PFSK-1 (cell line): ENCODE results near the gene HP1BP3.

Experiments used
- FOXP2 ChIP-seq: optimal IDR thresholded peaks from 2 replicates; pipeline ENCODE3; 2011; ENCODE audit warnings: borderline replicate concordance, control low read depth, inconsistent platforms; ENCODE audit not compliant: insufficient read depth; ENCODE audit errors: extremely low read length, extremely low read depth
- POLR2AphosphoS5 ChIP-seq: IDR thresholded peaks from 2 replicates; pipeline ENCODE4 v1.6.1; 2012; ENCODE audit warnings: low read depth, mild to moderate bottlenecking, control low read depth, low read length, moderate library complexity
- REST ChIP-seq, 2 experiments: IDR thresholded peaks; 2 replicates each; pipeline versions ENCODE4 v1.6.1 to v1.8.0; 2011 to 2012; ENCODE audit warnings: low read depth in 2 of 2, low read length in 2 of 2, control low read depth in 1 of 2, inconsistent platforms in 1 of 2, mild to moderate bottlenecking in 1 of 2, moderate library complexity in 1 of 2; ENCODE audit not compliant: insufficient read depth in 1 of 2
- SIN3A ChIP-seq: IDR thresholded peaks from 2 replicates; pipeline ENCODE4 v1.6.1; 2012; ENCODE audit warnings: mild to moderate bottlenecking, low read length, moderate library complexity, borderline replicate concordance; ENCODE audit not compliant: insufficient read depth
- TAF1 ChIP-seq: IDR thresholded peaks from 2 replicates; pipeline ENCODE4 v1.6.1; 2012; ENCODE audit warnings: low read length, control low read depth, borderline replicate concordance; ENCODE audit not compliant: insufficient read depth

Gene HP1BP3

DNA sequence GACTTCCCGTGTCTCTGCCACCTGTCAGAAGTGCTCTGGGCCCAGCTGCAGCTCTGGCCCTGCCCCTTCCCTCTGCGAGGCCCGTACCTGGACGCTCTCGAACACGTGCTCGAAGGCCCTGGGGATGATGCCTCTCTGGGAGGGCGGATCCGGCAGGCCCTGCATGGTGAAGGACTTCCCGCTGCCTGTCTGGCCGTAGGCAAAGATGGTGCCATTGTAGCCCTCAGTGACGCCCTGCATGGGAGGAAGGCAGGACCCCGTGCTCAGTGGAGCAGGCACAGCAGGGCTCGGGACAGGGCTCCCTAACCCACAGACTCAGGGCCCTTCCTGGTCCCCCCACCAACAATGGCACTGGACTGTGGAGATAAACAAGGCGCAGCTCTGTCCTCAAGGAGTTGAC lies 71.7 kb downstream of the HP1BP3 start:
- TF ChIP-seq REST (IDR thresholded peaks at IDR 0.05; ENCODE audit: insufficient read depth in 1 of 2, low read depth in 2 of 2, low read length in 2 of 2), result no peak
- TF ChIP-seq SIN3A, result no peak
- no peak for TF ChIP-seq POLR2AphosphoS5
- no peak for TF ChIP-seq TAF1
- TF ChIP-seq FOXP2, result no peak

- TF ChIP-seq REST (IDR thresholded peaks at IDR 0.05; ENCODE audit: insufficient read depth in 1 of 2, low read depth in 2 of 2, low read length in 2 of 2) (no peak), POLR2AphosphoS5 (no peak), FOXP2 (no peak), SIN3A (no peak), TAF1 (no peak)
These were observed 73.7 kb downstream of the HP1BP3 start for GRCh38 chr1:20713440-20713839.

DNA sequence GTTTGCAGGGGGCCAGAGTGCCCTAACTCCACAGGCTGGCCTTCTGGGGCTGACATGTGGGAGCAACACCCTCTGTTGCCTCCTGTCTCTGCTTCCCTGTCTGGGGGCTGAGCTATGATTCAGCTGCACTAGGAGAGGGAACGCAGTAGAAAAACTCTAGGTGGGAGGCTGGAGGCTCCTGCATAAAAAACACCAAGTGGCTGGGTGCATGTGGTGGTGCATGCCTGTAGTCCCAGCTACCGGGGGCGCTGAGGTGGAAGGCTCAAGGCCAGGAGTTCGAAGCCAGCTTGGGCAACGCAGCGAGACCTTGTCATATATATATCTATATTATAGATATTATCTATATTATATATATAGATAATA lies 74.9 kb downstream of the HP1BP3 start:
- TF ChIP-seq TAF1 (no peak), FOXP2 (no peak), POLR2AphosphoS5 (no peak), SIN3A (no peak), REST (IDR thresholded peaks at IDR 0.05; ENCODE audit: insufficient read depth in 1 of 2, low read depth in 2 of 2, low read length in 2 of 2) (no peak)

GRCh38 chr1:20711285-20712214 lies 75.6 kb downstream of the HP1BP3 start:
- TF ChIP-seq TAF1 (no peak), POLR2AphosphoS5 (no peak), FOXP2 (no peak), SIN3A (no peak), REST (IDR thresholded peaks at IDR 0.05; ENCODE audit: insufficient read depth in 1 of 2, low read depth in 2 of 2, low read length in 2 of 2) (no peak)
